Esophagus muscularis mucosa (tissue), 4 donors: ENCODE measurements around the gene KLRC4.
"Not testable (repeated sequence)": the region's sequence is repeated elsewhere in the genome, so short reads cannot be mapped to it uniquely, and the experiment has no call there.

Experiments used
- CTCF ChIP-seq, 3 experiments: fragments of 200-600 bp in 2 of 3; fragments of 450-650 bp in 1 of 3; sonication (generic) in 2 of 3; IDR thresholded peaks; one replicate each; pipeline ENCODE4 v1.5.1; 2017 to 2019; ENCODE audit warnings: antibody characterized with exemption in 3 of 3, mild to moderate bottlenecking in 2 of 3, moderate library complexity in 1 of 3
- EP300 ChIP-seq: sonication (generic); formaldehyde crosslinking; IDR thresholded peaks from one replicate; pipeline ENCODE4 v1.6.1; 2017; ENCODE audit warnings: antibody characterized with exemption
- POLR2A ChIP-seq: fragments of 450-650 bp; IDR thresholded peaks from one replicate; pipeline ENCODE4 v1.6.1; 2017; ENCODE audit warnings: antibody characterized with exemption, moderate library complexity, mild to moderate bottlenecking, low read depth
- POLR2AphosphoS5 ChIP-seq, 2 donors: sonication (generic); formaldehyde crosslinking; IDR thresholded peaks; one replicate each; pipeline ENCODE4 v1.6.1; 2017; ENCODE audit warnings: antibody characterized with exemption in 2 of 2

GRCh38 chr12:10437601-10438000 lies 28.0 kb upstream of the KLRC4 start:
- not testable (repeated sequence) for TF ChIP-seq CTCF (IDR thresholded peaks at IDR 0.05); POLR2A; POLR2AphosphoS5 (IDR thresholded peaks at IDR 0.05); EP300
